H1 (cell line): ENCODE results near the gene ZWILCH. TPM values are rescaled to one million over a fixed set of nuclear protein-coding genes. Genes with fewer than 3 reads are reported as not detected.

Source experiments
- CTCF ChIA-PET: fragments of 300-600 bp; sonication (Branson Sonifier 250); formaldehyde crosslinking; loops from one replicate; lab custom pipeline; 2021; ENCODE audit not compliant: partially characterized antibody; lab: Charles Lee
- POLR2A ChIA-PET: fragments of 300-600 bp; sonication (Branson Sonifier 250); formaldehyde crosslinking; loops from one replicate; lab custom pipeline; 2021; ENCODE audit warnings: inconsistent platforms; ENCODE audit not compliant: partially characterized antibody; lab: Charles Lee
- DNase-seq, 2 experiments: peaks; one replicate each; pipeline versions ENCODE4 v3.0.0 to v3.0.0-alpha.2; 2010 to 2022; ENCODE audit warnings: low spot score in 2 of 2, low read depth in 1 of 2, mixed read lengths in 1 of 2
- FAIRE-seq: peaks from 2 replicates; lab custom pipeline; 2011; peaks lifted over from hg19 to GRCh38; lab: Jason Lieb, UNC
- H2AFZ ChIP-seq: 2 replicates; pipeline ENCODE4 v1.8.1; 2012; ENCODE audit warnings: low read length, inconsistent platforms
- H2AK5ac ChIP-seq: 2 replicates; pipeline ENCODE4 v1.6.1; 2013; ENCODE audit warnings: low read depth, low read length
- H2BK120ac ChIP-seq: replicated peaks from 2 replicates; pipeline ENCODE3; 2013; ENCODE audit warnings: low read depth, low read length, inconsistent platforms
- H2BK12ac ChIP-seq: 2 replicates; pipeline ENCODE4 v1.6.1; 2013; ENCODE audit warnings: low read depth, low read length
- H2BK15ac ChIP-seq: 2 replicates; pipeline ENCODE4 v1.6.1; 2013; ENCODE audit warnings: low read length
- H2BK20ac ChIP-seq: 2 replicates; pipeline ENCODE4 v1.6.1; 2013; ENCODE audit warnings: low read length
- H2BK5ac ChIP-seq: 2 replicates; pipeline ENCODE4 v1.6.1; 2013; ENCODE audit warnings: low read depth, low read length
- H3K14ac ChIP-seq: 2 replicates; pipeline ENCODE4 v1.6.1; 2013; ENCODE audit warnings: inconsistent platforms; ENCODE audit not compliant: insufficient read length
- H3K18ac ChIP-seq: 2 replicates; pipeline ENCODE4 v1.6.1; 2013; ENCODE audit warnings: low read length; ENCODE audit errors: extremely low read depth
- H3K23ac ChIP-seq: 2 replicates; pipeline ENCODE4 v1.6.1; 2013; ENCODE audit warnings: inconsistent platforms; ENCODE audit not compliant: insufficient read length
- H3K23me2 ChIP-seq: 2 replicates; pipeline ENCODE4 v1.6.1; 2013; ENCODE audit warnings: low read depth, low read length
- H3K27ac ChIP-seq: 2 replicates; pipeline ENCODE4 v1.6.1; 2011; ENCODE audit warnings: low read depth, low read length, inconsistent platforms
- H3K27me3 ChIP-seq, 4 experiments: replicated peaks in 1 of 4; 1 replicate in 1 of 4; 2 replicates in 3 of 4; pipeline versions ENCODE4 v1.6.1 to v1.8.1; 2011 to 2013; ENCODE audit warnings: low read length in 3 of 4, mild to moderate bottlenecking in 3 of 4, inconsistent platforms in 2 of 4, mixed read lengths in 2 of 4, moderate library complexity in 1 of 4; ENCODE audit not compliant: control insufficient read depth in 3 of 4, insufficient read depth in 3 of 4; ENCODE audit errors: extremely low read depth in 1 of 4
- H3K36me3 ChIP-seq, 4 experiments: 2 replicates each; pipeline versions ENCODE4 v1.6.1 to v1.8.1; 2011 to 2013; ENCODE audit warnings: mild to moderate bottlenecking in 4 of 4, low read length in 3 of 4, moderate library complexity in 2 of 4, control low read depth in 1 of 4, inconsistent platforms in 1 of 4; ENCODE audit not compliant: insufficient read depth in 4 of 4, control insufficient read depth in 2 of 4
- H3K4ac ChIP-seq: replicated peaks from 2 replicates; pipeline ENCODE3; 2013; ENCODE audit warnings: low read length, low read depth, mixed read lengths, inconsistent platforms; ENCODE audit not compliant: insufficient read length
- H3K4me1 ChIP-seq, 4 experiments: replicated peaks in 1 of 4; 1 replicate in 1 of 4; 2 replicates in 3 of 4; pipeline versions ENCODE4 v1.6.1 to v1.8.1; 2011 to 2013; ENCODE audit warnings: low read length in 3 of 4, inconsistent platforms in 2 of 4, mixed read lengths in 1 of 4; ENCODE audit not compliant: insufficient read depth in 4 of 4, control insufficient read depth in 3 of 4
- H3K4me2 ChIP-seq, 2 experiments: 2 replicates each; pipeline versions ENCODE4 v1.6.1 to v1.8.1; 2011 to 2013; ENCODE audit warnings: low read depth in 2 of 2, low read length in 2 of 2, control low read depth in 1 of 2, inconsistent platforms in 1 of 2, mild to moderate bottlenecking in 1 of 2; ENCODE audit not compliant: insufficient read depth in 1 of 2
- H3K4me3 ChIP-seq, 4 experiments: fragments of 200-600, 300-600 bp in 1 of 4; sonication (generic), shearing (Covaris generic), sonication (Bioruptor Twin) in 1 of 4; 2 replicates each; pipeline versions ENCODE4 v1.5.1 to v1.8.1; 2011 to 2016; ENCODE audit warnings: low read length in 4 of 4, low read depth in 3 of 4, control low read depth in 2 of 4, inconsistent platforms in 2 of 4, mild to moderate bottlenecking in 2 of 4, mixed read lengths in 1 of 4, moderate library complexity in 1 of 4; ENCODE audit not compliant: insufficient read depth in 2 of 4; ENCODE audit errors: extremely low read depth in 1 of 4
- H3K56ac ChIP-seq: replicated peaks from 2 replicates; pipeline ENCODE3; 2013; ENCODE audit warnings: low read depth, mild to moderate bottlenecking, mixed read lengths, low read length, inconsistent platforms; ENCODE audit not compliant: insufficient read length
- H3K79me1 ChIP-seq: 2 replicates; pipeline ENCODE4 v1.6.1; 2013; ENCODE audit warnings: low read depth, low read length, control low read depth
- H3K79me2 ChIP-seq, 2 experiments: 2 replicates each; pipeline versions ENCODE4 v1.6.1 to v1.8.1; 2012 to 2013; ENCODE audit warnings: low read length in 2 of 2, mild to moderate bottlenecking in 2 of 2, inconsistent platforms in 1 of 2; ENCODE audit not compliant: insufficient read depth in 2 of 2, control insufficient read depth in 1 of 2
- H3K9ac ChIP-seq, 4 experiments: replicated peaks in 1 of 4; 1 replicate in 1 of 4; 2 replicates in 3 of 4; pipeline versions ENCODE4 v1.6.1 to v1.8.1; 2011 to 2013; ENCODE audit warnings: low read depth in 3 of 4, low read length in 3 of 4, control low read depth in 2 of 4, mild to moderate bottlenecking in 2 of 4, moderate library complexity in 2 of 4, inconsistent platforms in 1 of 4; ENCODE audit errors: extremely low read depth in 1 of 4
- H3K9me3 ChIP-seq, 2 experiments: 2 replicates each; pipeline versions ENCODE4 v1.6.1 to v1.8.1; 2012 to 2013; ENCODE audit warnings: mild to moderate bottlenecking in 2 of 2, moderate library complexity in 2 of 2, control low read depth in 1 of 2, inconsistent platforms in 1 of 2, low read depth in 1 of 2, low read length in 1 of 2, mixed read lengths in 1 of 2; ENCODE audit not compliant: insufficient read depth in 2 of 2
- H4K20me1 ChIP-seq, 2 experiments: replicated peaks in 1 of 2; 2 replicates each; pipeline versions ENCODE3 to v1.8.1; 2011 to 2013; ENCODE audit warnings: inconsistent platforms in 2 of 2, low read length in 2 of 2, mild to moderate bottlenecking in 1 of 2; ENCODE audit not compliant: insufficient read depth in 2 of 2, control insufficient read depth in 1 of 2
- H4K5ac ChIP-seq: 2 replicates; pipeline ENCODE4 v1.6.1; 2013; ENCODE audit warnings: low read length, low read depth, mixed read lengths, inconsistent platforms; ENCODE audit not compliant: insufficient read length
- H4K8ac ChIP-seq: 2 replicates; pipeline ENCODE4 v1.8.0; 2013; ENCODE audit warnings: mild to moderate bottlenecking, moderate library complexity, low read length, inconsistent platforms; ENCODE audit not compliant: insufficient read depth; ENCODE audit errors: extremely low read depth
- H4K91ac ChIP-seq: replicated peaks from 2 replicates; pipeline ENCODE3; 2013; ENCODE audit warnings: low read length, mixed read lengths, inconsistent platforms; ENCODE audit not compliant: insufficient read length
- CHD1 ChIP-seq: IDR thresholded peaks from 2 replicates; pipeline ENCODE4 v1.6.1; 2012; ENCODE audit warnings: low read depth, low read length, improper control_type of control experiment
- FOSL1 ChIP-seq: IDR thresholded peaks from 2 replicates; pipeline ENCODE4 v1.6.1; 2011; ENCODE audit warnings: mild to moderate bottlenecking, low read depth, low read length, moderate library complexity; ENCODE audit not compliant: insufficient read depth
- HDAC6 ChIP-seq: IDR thresholded peaks from one replicate; pipeline ENCODE4 v1.7.1; 2012; ENCODE audit warnings: low read depth, mild to moderate bottlenecking, inconsistent platforms, low read length, moderate library complexity
- KDM5A ChIP-seq: fragments of 200-600 bp; IDR thresholded peaks from 2 replicates; pipeline ENCODE4 v1.7.1; 2012; ENCODE audit warnings: mild to moderate bottlenecking, low read length, inconsistent platforms, mixed read lengths
- POLR2A ChIP-seq, 2 experiments: IDR thresholded peaks; 1 replicate in 1 of 2; 2 replicates in 1 of 2; pipeline ENCODE4 v1.6.1; 2011; ENCODE audit warnings: low read depth in 2 of 2, low read length in 2 of 2, mild to moderate bottlenecking in 2 of 2; ENCODE audit errors: control extremely low read depth in 1 of 2
- RAD21 ChIP-seq, 2 experiments: IDR thresholded peaks in 1 of 2; conservative IDR thresholded peaks in 1 of 2; 2 replicates each; pipeline ENCODE4 v1.6.1; 2011; ENCODE audit warnings: low read depth in 2 of 2, low read length in 2 of 2, improper control_type of control experiment in 1 of 2, inconsistent platforms in 1 of 2, mild to moderate bottlenecking in 1 of 2, moderate library complexity in 1 of 2
- RFX5 ChIP-seq: IDR thresholded peaks from 2 replicates; pipeline ENCODE4 v1.6.1; 2011; ENCODE audit warnings: low read depth, low read length, improper control_type of control experiment, borderline replicate concordance
- RNF2 ChIP-seq: fragments of 200-900, 300-1000 bp; sonication (generic); IDR thresholded peaks from 2 replicates; pipeline ENCODE4 v1.7.1; 2016; ENCODE audit warnings: borderline replicate concordance, low read depth, mild to moderate bottlenecking, antibody characterized with exemption, low read length; ENCODE audit not compliant: poor library complexity, severe bottlenecking; ENCODE audit errors: missing control alignments
- YY1 ChIP-seq: IDR thresholded peaks from 2 replicates; pipeline ENCODE4 v1.6.1; 2011; ENCODE audit warnings: low read depth, mild to moderate bottlenecking, low read length
- WGBS, 2 experiments: shearing (Covaris generic) in 1 of 2; methylation state at CpG; one replicate each; pipeline versions ENCODE4 v1.1.6 to v1.1.7; 2013 to 2015; ENCODE audit warnings: low lambda C conversion rate in 2 of 2, mixed read lengths in 2 of 2, inconsistent platforms in 1 of 2, low coverage in 1 of 2, missing lambda C conversion rate in 1 of 2; ENCODE audit not compliant: insufficient replicate concordance in 2 of 2, insufficient coverage in 1 of 2, insufficient read length in 1 of 2; ENCODE audit errors: extremely low coverage in 1 of 2, missing lambda C conversion rate in 1 of 2; 5-methylcytosine and 5-hydroxymethylcytosine counted together
- polyA plus RNA-seq, 7 experiments: library from polyadenylated mRNA; depleted of rRNA in 3 of 7; stranded (reverse) in 5 of 7; unstranded in 2 of 7; fragments of >200 nt in 5 of 7; fragments of 200-250 nt in 2 of 7; gene quantifications; 1 replicate in 5 of 7; 2 replicates in 1 of 7; 4 replicates in 1 of 7; pipeline versions ENCODE4 v1.2.1 to v1.2.3, GENCODE V29; 2011 to 2013; ENCODE audit warnings: missing spikeins in 2 of 7, mixed read lengths in 2 of 7
- total RNA-seq: library from RNA; stranded (reverse); fragmentation: NEBNext Ultra II Directional; extraction: Animal tissue kit (Norgen Biotek cat#: 25700); gene quantifications from 2 replicates; pipeline ENCODE4 v1.2.1, GENCODE V29; 2021

ZWILCH gene
- total and polyA plus RNA-seq, 2 of the 8 experiments (the other 6 are each of a cell fraction or from before 2014, with no cell fraction given): 18.1 to 61.5 TPM

DNA sequence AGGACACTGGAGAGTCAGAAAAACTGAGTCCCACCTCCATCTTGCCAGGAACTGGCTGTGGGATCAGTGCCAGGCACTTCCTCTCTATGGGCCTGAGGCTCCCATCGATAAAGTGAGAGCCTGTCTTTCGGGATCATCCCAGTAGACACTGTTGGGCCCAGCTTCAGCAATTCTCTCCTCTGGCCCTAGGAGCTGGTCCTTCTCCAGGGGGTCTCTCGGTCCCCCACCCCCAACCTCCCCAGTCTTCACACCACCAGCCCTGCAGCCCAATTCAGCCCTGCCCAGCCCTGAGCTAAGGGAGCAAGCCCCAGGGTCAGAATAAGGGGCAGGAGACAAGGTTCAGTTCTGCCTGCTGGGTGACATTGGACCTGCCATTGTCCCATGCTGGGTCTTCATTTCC lies 65.2 kb downstream of the ZWILCH start:
- no peak overlapping the region for H3K27ac ChIP-seq
- H2BK20ac ChIP-seq: no peak overlapping the region
- H3K18ac ChIP-seq: no peak overlapping the region
- no peaks in the 10 kb centered on the region for H3K36me3 ChIP-seq
- H3K14ac ChIP-seq: no peak overlapping the region
- H2BK5ac ChIP-seq: no peak overlapping the region
- H3K23me2 ChIP-seq: 0 out of 2 replicates have a peak, but pooled peaks cover 2% of the 10 kb centered on the region
- H3K4me1 ChIP-seq: peaks cover 4 to 10% (median 8%) of the 10 kb centered on the region in 4 experiments
- no peaks in the 10 kb centered on the region for H3K79me2 ChIP-seq
- FAIRE-seq (no peak), DNase-seq (no peak)
- H4K20me1 ChIP-seq: no peaks in the 10 kb centered on the region
- H3K4me2 ChIP-seq: no peak overlapping the region
- no peak overlapping the region for H3K56ac ChIP-seq
- H3K27me3 ChIP-seq: no peaks in the 10 kb centered on the region
- H3K9ac ChIP-seq: no peak overlapping the region
- H2AFZ ChIP-seq: no peak overlapping the region
- H3K23ac ChIP-seq: no peak overlapping the region
- no peak overlapping the region for H2AK5ac ChIP-seq
- H2BK120ac ChIP-seq: no peak overlapping the region
- ChIA-PET CTCF (interaction anchor here (0.7 to 2.4 kb wide), 2 partner anchors 17 to 115 kb away, joined by 3 to 6 read pairs; no protein-coding TSS in a partner anchor), POLR2A (interaction anchor here (1.2 kb wide), 1 partner anchor 65 kb away, joined by 3 read pairs; the partner anchor contains the start of genes RPL4 and ZWILCH)
- H3K9me3 ChIP-seq: no peaks in the 10 kb centered on the region
- 92% methylated on average over 3 of the region's 3 CpGs; no CpG with 5 or more reads in 1 of the 2 experiments for WGBS, 2 experiments
- H4K91ac ChIP-seq: no peak overlapping the region
- H3K4ac ChIP-seq: no peak overlapping the region
- H4K5ac ChIP-seq: no peak overlapping the region
- H2BK12ac ChIP-seq: no peak overlapping the region
- H4K8ac ChIP-seq: no peak overlapping the region
- no peaks in the 10 kb centered on the region for H3K79me1 ChIP-seq
- no peak overlapping the region for H3K4me3 ChIP-seq
- H2BK15ac ChIP-seq: no peak overlapping the region
- TF ChIP-seq RFX5 (no peak), POLR2A (IDR thresholded peaks at IDR 0.05; ENCODE audit: control extremely low read depth in 1 of 2, low read depth in 2 of 2, low read length in 2 of 2) (no peak), KDM5A (no peak), CHD1 (no peak), RAD21 (IDR thresholded peaks at IDR 0.05 in 1 of 2, conservative IDR thresholded peaks at IDR 0.05 in 1 of 2; ENCODE audit: low read depth in 2 of 2, low read length in 2 of 2) (no peak), HDAC6 (no peak), YY1 (no peak), RNF2 (no peak), FOSL1 (no peak)
